GM21515 (cell line): ENCODE measurements around the gene IGFN1.

Experiments
- ATAC-seq: cut with Tn5 transposase; IDR thresholded peaks from one replicate; pipeline ENCODE4 v1.9.1; 2021; ENCODE audit not compliant: unreplicated experiment

Gene IGFN1

DNA sequence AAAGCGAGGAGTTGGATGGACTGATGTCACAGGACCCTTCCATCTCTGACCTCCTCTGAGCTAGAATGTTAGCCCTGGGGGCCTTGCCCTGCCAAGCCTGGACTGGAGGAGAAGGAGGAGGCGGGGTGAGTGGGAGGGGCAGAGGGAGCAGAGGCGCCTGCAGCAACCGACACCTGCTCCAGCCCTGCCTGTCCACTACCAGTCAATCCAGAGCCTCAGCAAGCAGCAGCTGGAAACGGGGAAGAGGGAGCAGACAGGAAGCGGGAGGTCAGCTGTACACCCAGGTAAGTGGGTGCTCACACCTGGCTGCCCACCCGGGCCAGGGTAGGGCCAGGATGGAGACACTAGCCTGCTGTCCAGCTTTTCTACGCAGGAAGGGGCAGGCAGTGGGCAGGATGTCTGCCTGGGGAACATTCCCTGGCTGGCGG lies at the start of gene IGFN1:
TSS of gene IGFN1 (plus strand) at position 201 of the 428 bp plus-strand sequence. CDS start 2,470 bp downstream, outside the sequence.
- no peak for ATAC-seq

GRCh38 chr1:201140941-201141260 lies 49.7 kb upstream of the IGFN1 start:
- no peak for ATAC-seq

DNA sequence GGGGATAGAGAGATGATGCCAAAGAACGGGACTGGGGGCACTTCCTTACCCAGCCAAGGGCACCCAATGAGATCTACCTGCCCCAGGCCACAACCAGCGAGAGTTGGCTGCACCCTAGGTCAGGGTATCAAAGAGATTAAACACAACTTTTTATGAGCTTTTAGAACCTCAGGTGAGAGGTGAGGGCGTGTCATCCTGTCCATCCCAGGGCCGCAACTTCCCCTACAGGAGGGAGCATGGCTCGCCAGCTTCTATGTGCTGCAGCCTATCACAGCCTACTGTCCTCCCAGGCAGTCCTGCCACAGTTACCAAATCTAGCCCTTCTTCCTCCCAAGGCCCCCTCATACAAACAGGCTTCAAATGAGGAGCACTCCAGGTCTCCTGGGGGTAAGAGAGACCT lies 49.2 kb upstream of the IGFN1 start:
- no peak for ATAC-seq

DNA sequence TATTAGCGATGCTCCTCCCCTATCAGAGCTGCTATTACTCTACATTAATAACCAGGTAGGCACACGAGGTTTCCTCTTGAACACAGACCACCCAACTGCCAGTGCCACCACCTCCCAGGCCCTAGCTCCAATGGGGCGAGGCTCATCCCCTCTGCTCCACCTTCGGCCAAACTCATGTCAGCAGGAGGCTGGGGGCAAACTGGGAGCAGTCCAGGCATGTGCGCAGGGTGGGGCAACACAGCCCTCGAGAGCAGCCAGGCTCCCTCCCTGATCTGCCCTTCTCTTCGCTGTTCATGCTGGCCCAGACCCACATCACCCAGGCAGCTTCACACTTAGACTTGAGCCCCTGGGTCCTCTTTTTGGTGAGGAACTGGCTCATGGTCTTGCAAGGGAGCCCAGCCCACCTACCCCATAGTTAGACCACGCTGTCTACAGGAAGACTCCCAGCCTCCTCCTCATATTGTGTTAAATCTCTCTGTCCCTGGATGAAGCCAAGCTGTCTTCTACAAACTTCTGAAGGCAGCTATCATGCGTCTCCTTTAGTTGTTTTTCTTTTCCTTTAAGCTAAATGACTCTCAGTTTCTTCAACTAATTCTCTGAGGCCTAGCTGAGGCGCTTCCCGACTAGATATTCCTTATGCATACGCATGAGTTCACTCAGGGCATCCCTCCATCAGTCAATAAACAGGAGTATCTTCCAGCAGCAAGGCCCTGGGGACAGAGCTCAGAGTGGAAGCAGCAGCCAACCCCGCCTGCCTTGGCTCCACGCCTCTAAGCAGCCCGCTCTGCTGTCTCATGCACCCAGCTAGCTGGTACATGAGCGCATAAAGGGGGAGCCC lies 48.4 kb upstream of the IGFN1 start:
- no peak for ATAC-seq

GRCh38 chr1:201142849-201143725 lies 47.5 kb upstream of the IGFN1 start:
- ATAC-seq, result no peak

DNA sequence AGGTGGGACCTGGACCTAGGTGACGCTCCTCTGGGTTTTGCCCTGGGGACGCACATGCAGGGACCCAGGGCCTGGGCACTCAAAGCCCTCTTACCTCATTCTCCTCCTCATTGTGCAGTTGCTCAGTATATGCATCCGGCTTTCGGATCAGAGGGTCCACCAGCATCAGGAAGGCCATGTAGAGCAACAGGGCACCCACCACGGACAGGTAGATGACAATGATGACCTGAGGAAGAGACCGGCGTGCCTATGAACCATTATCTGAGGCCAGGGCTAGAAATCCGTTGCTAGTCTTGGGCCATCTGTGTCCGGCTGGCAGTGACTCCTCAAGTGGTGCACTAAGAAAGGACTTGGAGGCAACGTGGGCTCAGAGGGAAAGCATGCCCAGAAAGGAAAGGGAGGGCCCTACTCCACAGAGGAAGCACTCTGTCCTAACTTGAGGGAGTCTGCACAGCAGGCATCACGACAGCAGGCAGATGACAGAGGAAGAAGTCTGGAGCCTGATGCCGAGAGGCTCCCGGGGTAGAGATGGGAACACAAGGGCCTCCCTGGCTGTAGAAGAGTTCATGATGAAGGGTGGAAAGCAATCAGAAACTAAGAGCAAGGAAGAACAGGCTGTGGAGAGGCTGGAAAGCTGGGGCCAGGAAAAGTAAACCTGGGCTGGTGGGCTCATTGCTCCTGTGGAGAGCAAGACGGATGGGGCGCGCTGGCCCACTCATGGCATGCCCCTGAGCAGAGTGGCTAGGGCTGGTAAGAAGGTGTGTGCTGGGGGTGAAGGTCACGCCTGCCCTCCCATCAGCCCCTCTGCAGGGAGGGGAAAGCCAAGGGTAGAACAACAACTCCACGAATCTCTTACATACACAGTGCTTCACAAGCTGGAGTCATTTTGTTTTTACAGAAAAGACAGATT lies 46.6 kb upstream of the IGFN1 start:
- ATAC-seq, result no peak

GRCh38 chr1:201144701-201145100 lies 45.9 kb upstream of the IGFN1 start:
- no peak for ATAC-seq

DNA sequence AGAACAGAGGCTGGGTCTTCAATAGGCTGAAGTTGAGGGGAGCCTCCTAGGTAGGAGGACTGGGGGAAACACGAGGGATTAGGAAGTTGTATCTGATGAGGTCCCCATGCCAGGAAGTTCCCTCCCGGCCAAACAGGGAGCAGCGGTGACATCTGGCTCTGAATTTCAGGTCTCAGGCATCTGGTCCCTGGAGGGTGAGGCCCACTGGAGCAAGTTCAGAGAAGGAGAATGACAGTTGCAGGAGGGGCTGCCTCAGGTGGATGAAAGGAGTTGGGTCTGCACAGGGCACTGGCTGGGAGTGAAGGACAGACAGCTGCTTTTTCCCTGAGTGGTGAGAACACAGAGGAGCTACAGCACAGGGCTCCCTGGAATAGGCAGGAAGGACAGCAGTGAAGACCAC lies 45.5 kb upstream of the IGFN1 start:
- no peak for ATAC-seq

DNA sequence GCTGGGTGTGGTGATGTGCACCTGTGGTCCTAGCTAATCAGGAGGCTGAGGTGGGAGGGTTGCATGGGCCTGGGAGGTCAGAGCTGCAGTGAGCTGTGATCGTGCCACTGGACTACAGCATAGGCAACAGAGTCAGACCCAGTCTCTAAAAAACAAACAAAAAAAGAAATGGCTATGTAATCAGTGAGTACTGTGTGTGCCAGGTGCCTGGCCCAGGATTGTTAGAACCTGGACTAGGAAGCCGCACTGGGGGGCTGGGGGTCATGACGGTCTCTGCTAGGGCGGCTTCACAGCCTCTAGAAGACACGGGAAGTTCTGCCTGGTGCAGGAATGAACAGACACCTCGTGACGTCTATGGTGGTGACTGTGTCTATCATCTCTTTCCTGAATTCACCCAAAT lies 44.8 kb upstream of the IGFN1 start:
- ATAC-seq, result no peak

- ATAC-seq, result no peak
These were observed 43.8 kb upstream of the IGFN1 start for GRCh38 chr1:201146626-201147390.

- no peak for ATAC-seq
These were observed 43.1 kb upstream of the IGFN1 start for GRCh38 chr1:201147396-201148015.

DNA sequence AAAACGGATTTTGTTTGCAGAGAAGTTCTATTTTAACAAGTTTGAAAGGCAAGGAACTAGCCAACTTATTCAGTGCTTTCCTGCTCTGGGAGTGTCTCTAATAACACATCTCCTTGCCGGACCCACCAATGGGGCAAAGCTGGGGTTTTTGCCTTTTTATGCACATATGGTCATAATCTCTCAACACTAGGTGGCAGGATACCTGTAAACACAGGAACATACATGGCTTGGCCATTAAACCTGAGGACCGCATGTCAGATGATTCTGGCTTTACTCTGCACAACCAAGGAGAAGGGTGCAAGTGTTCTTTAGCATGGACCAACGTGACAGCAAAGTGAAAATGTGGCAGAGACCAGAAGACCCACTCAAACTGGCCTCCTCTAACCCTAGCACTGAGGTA lies 41.2 kb upstream of the IGFN1 start:
- ATAC-seq, result no peak

DNA sequence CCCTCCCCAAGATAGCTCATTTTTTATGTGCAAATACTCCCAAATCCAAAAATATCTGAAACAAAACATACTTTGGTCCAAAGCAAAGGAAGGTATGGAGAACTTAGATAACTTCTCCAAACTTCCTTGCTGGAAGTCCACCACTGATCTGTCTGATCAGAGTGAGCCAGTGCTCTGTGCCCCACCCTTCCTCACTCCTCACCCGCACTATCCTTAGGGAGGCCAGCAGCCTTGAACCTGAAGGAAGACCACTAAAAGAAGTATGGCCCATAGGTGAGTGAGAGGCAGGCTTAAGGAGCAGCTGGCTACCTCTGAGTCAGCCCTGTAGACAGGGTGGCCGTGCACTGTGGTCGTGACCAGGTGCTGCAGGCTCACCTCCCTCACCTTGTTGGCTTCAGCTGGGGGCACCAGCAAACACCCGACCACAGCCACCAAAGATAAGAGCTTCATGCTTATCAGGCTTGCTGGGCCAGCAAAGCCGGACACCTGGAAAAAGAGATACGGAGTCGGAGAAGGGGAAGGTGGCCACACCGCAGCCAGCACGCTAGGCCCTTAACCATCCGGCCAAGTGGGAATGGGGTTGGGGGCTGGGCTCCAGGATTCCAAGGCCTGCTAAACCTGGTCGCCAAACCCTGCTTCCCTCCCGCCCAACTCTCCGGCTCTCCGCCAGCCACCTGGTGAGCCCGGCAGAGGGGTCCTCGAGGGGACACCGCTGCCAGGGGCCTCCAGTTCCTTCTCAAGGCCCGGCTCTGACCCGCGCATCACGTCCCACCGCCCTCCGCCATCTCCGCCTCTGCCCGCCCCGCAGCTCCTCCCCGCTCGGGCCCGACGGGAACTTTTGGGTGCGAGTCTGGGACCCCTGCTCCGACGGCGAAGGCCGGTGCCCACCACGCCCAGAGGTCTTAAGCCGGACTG lies 36.9 kb upstream of the IGFN1 start:
- ATAC-seq, result peak; percentile 77

GRCh38 chr1:201154389-201155165 lies 36.0 kb upstream of the IGFN1 start, which contains the start of gene TMEM9:
Gene TMEM9, minus strand, starts transcription at chr1:201154474. Its CDS starts 551 bp downstream, at chr1:201153923.
- peak; percentile 98 for ATAC-seq

DNA sequence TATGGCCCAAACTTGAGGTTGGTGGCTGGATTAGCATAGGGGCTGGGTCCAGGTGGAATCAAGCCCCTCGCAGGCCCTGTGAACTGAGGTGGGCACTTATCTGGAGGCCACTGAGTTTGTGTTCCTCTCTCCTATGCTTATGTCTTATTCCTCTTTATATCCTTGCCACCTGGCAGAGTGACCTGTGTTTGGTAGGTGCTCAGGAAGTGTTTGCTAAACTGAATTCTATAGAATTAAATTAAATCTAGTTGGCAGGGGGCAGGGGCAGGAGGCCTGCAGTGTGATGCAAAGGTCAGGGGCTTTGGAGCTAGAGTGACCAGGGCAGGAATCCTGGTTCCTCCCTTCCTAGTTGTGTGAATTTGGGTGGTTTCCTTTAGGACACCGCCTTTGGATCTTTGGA lies 35.3 kb upstream of the IGFN1 start:
- no peak for ATAC-seq

GRCh38 chr1:201156346-201156745 lies 34.3 kb upstream of the IGFN1 start:
- ATAC-seq, result no peak

GRCh38 chr1:201156819-201157218 lies 33.8 kb upstream of the IGFN1 start:
- ATAC-seq, result no peak

DNA sequence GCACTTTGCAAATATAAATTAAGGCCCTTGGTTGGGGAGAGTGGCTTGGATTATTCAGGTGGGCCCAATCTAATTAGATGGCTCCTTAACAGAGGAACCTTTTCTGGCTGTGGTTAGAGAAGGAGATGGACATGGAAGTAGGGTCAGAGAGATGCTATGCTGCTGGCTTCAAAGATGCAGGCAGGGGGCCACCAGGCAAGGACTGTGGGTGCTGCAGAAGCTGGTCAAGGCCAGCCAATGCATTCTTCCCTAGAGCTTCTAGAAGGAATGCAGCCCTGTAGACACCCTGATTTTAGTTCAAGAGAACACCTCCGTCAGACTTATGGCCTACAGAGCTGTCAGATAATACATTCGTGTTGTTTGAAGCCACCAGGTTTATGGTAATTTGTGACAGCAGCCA lies 32.7 kb upstream of the IGFN1 start:
- no peak for ATAC-seq
